GM12892 (cell line): Measurements from ENCODE around the gene SLC7A1.

ENCODE experiments used
- DNase-seq: peaks from one replicate; pipeline ENCODE4 v3.0.0; 2011; ENCODE audit not compliant: insufficient read length
- FAIRE-seq: peaks from 2 replicates; lab custom pipeline; 2011; peaks lifted over from hg19 to GRCh38; lab: Jason Lieb, UNC
- POLR2A ChIP-seq: IDR thresholded peaks from 2 replicates; pipeline ENCODE4 v1.6.1; 2011; ENCODE audit warnings: low read depth, low read length, control low read depth
- POLR2AphosphoS5 ChIP-seq: IDR thresholded peaks from 2 replicates; pipeline ENCODE4 v1.6.1; 2011; ENCODE audit warnings: low read depth, low read length, control low read depth
- TAF1 ChIP-seq: IDR thresholded peaks from 2 replicates; pipeline ENCODE4 v1.6.1; 2011; ENCODE audit warnings: low read depth, mild to moderate bottlenecking, control low read depth, low read length, borderline replicate concordance

SLC7A1 gene

DNA sequence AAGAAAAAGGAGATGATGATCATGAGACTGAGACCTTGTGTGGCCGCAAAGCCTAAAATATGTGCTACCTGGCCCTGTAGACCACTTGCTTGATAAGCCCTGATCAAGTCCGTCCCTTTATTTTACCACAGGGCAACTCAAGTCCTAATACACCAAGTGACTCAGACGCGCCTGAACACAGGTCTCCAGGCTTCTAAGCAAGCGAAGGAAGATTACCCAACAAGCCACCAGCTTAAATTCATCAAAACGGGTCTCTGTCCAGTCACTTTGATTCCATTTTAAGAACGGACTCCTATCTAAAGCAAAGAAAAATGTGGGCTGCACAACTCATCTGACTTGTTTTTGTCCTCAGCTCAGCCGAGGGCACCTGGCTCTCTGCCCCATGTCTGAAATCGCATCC, 26.8 kb downstream of the SLC7A1 start:
- TF ChIP-seq POLR2A (no peak), POLR2AphosphoS5 (peak; percentile 25; the same call in 1 of the 2 replicates)
- FAIRE-seq (no peak), DNase-seq (no peak)

GRCh38 chr13:29567411-29567810, 28.1 kb downstream of the SLC7A1 start:
- FAIRE-seq (no peak), DNase-seq (no peak)
- TF ChIP-seq POLR2AphosphoS5 (no peak), POLR2A (no peak), TAF1 (no peak)

- no peak for FAIRE-seq
- DNase-seq, result no peak
- TF ChIP-seq POLR2A (no peak), POLR2AphosphoS5 (no peak), TAF1 (no peak)
Observed at GRCh38 chr13:29566206-29566605, 29.3 kb downstream of the SLC7A1 start.

GRCh38 chr13:29564818-29565217, 30.7 kb downstream of the SLC7A1 start:
- no peak for TF ChIP-seq TAF1
- DNase-seq (no peak), FAIRE-seq (no peak)

DNA sequence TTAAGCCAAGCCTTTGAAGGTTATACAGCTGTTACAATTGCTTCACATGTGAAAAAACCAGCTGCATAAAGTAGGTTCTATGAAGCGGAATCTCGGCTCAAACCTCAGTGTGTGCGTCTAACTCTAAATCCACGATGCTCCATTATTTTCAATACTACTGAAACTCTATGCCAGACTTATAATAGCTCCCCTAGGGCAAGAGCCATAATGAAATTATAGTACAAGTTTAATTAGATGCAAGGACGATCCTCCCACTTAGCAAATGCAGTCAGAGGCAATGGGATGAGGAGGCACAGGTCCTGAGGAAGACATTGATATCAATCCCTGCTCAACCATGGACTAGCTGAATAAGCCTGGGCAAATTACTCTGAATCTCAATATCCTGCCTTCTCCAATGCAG, 31.1 kb downstream of the SLC7A1 start:
- TF ChIP-seq POLR2AphosphoS5 (no peak), POLR2A (no peak), TAF1 (no peak)
- FAIRE-seq, result no peak
- no peak for DNase-seq

DNA sequence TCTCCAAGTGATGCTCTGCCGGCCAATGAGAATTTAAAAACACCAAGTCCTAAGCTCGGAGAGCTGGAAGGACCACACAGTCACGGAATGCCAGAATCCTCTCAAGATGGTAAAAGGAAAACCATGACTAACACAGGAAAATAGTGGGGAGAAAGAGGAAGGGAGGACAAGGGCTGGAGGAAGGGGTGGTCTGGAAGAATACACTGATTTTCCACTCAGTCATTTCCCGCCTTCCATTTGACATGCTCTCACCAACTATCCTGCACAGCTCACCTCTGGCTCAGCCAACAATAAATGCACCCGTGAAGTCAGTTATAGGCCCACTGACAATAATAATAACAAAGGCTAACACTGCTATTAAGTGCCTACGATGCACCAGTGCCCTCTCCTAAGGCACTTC, 31.5 kb downstream of the SLC7A1 start:
- FAIRE-seq, result no peak
- no peak for DNase-seq
- TF ChIP-seq POLR2AphosphoS5 (no peak), POLR2A (no peak), TAF1 (no peak)

- DNase-seq, result no peak
- TF ChIP-seq POLR2A (no peak), TAF1 (no peak), POLR2AphosphoS5 (no peak)
- no peak for FAIRE-seq
Observed at GRCh38 chr13:29562786-29563438, 32.6 kb downstream of the SLC7A1 start.

DNA sequence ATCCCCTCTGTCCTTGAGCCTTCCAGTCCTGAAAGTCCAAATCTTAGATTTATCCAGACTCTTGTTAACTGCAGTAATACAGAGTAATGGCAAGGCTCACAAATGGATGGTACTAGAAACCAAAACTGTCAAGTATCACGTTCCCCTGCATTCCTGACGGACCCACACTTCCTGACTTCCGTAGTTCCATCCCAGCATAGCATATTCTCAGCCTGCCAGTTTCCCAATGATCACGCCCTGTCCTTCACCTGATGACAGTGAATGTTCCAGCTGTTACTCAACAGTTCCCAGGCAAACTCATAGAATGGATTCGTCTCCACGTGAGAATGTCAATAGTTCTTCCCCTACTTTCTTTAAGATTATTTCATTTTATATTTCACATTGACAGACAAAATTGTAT, 33.6 kb downstream of the SLC7A1 start:
- FAIRE-seq (no peak), DNase-seq (no peak)
- TF ChIP-seq POLR2AphosphoS5 (no peak), POLR2A (no peak), TAF1 (no peak)

- FAIRE-seq (no peak), DNase-seq (no peak)
- TF ChIP-seq TAF1 (no peak), POLR2AphosphoS5 (no peak), POLR2A (no peak)
Observed at GRCh38 chr13:29556742-29557141, 38.7 kb downstream of the SLC7A1 start.

DNA sequence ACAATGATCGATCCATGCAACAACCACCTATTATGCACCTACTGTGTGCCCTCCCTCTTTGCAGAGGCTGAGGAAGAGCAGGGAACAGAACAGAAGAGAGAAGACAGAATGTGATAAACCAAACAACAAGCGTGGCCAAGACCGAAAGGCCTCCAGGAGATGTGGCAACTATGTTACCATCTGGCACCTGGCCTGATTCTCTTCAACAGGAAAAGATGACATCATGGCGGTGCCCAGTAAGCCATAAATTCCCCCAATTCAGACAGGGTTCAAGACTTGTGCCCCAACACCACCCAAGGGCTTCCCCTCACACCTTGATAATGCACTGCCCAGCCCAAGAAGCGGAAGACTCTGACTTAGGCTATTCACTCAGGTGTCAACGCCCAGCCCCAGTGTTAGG, 44.3 kb downstream of the SLC7A1 start:
- TF ChIP-seq POLR2AphosphoS5 (no peak), TAF1 (no peak), POLR2A (no peak)
- FAIRE-seq (no peak), DNase-seq (no peak)

DNA sequence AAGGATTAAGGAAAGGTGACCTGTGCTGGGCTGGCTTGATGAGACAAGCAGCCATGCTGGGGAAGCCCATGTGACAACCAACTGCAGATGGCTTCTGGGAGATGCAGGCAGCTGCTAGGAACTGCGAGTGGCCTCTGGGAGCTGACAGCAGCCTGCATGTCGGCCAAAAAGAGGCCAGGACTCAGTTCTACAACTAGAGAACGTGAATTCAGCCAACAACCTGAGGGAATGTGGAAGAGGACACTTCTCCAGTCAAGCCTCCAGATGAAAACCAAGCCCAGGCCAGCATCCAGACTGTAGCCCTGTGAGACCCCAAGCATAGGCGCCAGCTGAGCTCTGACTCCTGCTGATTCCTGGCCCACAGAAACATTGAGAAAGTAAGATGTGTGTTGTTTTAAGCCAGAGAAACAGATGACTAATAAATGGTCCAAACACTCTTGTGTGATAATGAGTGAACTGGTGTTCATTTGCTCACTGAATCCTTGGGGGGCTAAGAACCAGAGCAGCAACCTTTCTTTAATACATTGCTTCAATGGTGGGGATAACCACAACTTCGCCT, 45.0 kb downstream of the SLC7A1 start:
- FAIRE-seq (no peak), DNase-seq (no peak)
- TF ChIP-seq TAF1 (no peak), POLR2AphosphoS5 (no peak), POLR2A (no peak)

GRCh38 chr13:29548722-29549121, 46.8 kb downstream of the SLC7A1 start:
- DNase-seq, result no peak
- FAIRE-seq, result no peak
- no peak for TF ChIP-seq POLR2A
- no peak for TF ChIP-seq POLR2AphosphoS5
- TF ChIP-seq TAF1, result no peak
